Ectodermal cell (in vitro differentiated cells): Measurements from ENCODE around the gene PHC1.
"Not testable (repeated sequence)": the region's sequence is repeated elsewhere in the genome, so short reads cannot be mapped to it uniquely, and the experiment has no call there.

Experiments
- H3K27ac ChIP-seq: 2 replicates; pipeline ENCODE4 v1.7.0; 2013; ENCODE audit warnings: mild to moderate bottlenecking, low read depth, low read length; ENCODE audit not compliant: insufficient read depth, poor library complexity, severe bottlenecking
- H3K27me3 ChIP-seq: 2 replicates; pipeline ENCODE4 v1.7.0; 2013; ENCODE audit warnings: mild to moderate bottlenecking, low read length; ENCODE audit not compliant: insufficient read depth, control insufficient read depth, poor library complexity, severe bottlenecking
- H3K36me3 ChIP-seq: one replicate; pipeline ENCODE4 v1.7.0; 2013; ENCODE audit warnings: low read length; ENCODE audit not compliant: control insufficient read depth, insufficient read depth
- H3K4me1 ChIP-seq: one replicate; pipeline ENCODE4 v1.7.0; 2013; ENCODE audit warnings: low read length; ENCODE audit not compliant: control insufficient read depth, insufficient read depth
- H3K4me3 ChIP-seq: 2 replicates; pipeline ENCODE4 v1.7.0; 2013; ENCODE audit warnings: low read depth, low read length, control low read depth; ENCODE audit not compliant: insufficient read depth
- H3K9me3 ChIP-seq: 2 replicates; pipeline ENCODE4 v1.7.0; 2013; ENCODE audit warnings: mild to moderate bottlenecking, low read length, moderate library complexity; ENCODE audit not compliant: control insufficient read depth
- WGBS, 2 experiments: methylation state at CpG; one replicate each; pipeline ENCODE4 v1.1.7; 2013; ENCODE audit warnings: missing lambda C conversion rate in 2 of 2; 5-methylcytosine and 5-hydroxymethylcytosine counted together

The PHC1 gene

DNA sequence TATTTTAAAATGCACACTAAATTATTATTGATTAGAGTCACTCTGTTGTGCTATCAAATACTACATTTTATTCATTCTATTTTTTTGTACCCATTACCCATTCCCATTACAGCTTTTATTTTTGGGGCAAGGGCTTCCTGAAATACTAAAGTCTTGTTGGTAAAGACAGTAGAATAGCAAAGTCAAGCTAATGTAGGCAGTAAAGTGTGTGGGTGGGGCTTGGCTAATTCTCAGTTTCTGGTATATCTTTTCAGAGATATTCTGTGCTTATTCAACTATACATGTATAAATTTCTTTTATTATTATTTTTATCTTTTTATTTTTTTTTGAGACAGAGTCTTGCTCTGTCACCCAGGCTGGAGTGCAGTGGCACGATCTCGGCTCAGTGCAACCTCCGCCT, 22.3 kb upstream of the PHC1 start:
- Histone ChIP-seq H3K4me3 (no peak overlapping the region), H3K36me3 (no peaks in the 10 kb centered on the region), H3K4me1 (no peaks in the 10 kb centered on the region), H3K27ac (no peak overlapping the region), H3K9me3 (no peaks in the 10 kb centered on the region), H3K27me3 (no peaks in the 10 kb centered on the region)
- 91 to 94% methylated on average over 3 of the region's 3 CpGs for WGBS, 2 experiments

DNA sequence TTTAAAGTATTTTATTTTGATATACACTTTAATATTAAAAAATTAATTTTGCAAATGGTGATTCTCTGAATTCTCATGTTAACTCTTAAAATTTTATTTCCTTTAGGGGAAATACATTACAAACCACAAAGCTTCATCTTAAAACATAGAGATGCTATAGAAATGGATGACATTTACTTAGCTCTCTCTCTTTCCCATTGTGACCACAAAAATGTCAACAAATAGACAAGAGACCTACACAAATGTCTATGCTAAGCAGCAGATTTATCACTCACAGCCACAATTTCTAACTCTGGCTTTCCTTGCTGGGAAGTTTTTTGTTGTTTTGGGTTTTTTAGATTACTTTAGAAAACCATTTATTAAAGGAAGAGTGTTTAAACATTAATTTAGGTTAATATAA, 19.9 kb upstream of the PHC1 start:
- H3K9me3 ChIP-seq: no peaks in the 10 kb centered on the region
- no peaks in the 10 kb centered on the region for H3K36me3 ChIP-seq
- H3K27me3 ChIP-seq: no peaks in the 10 kb centered on the region
- H3K27ac ChIP-seq: no peak overlapping the region
- H3K4me3 ChIP-seq: no peak overlapping the region
- H3K4me1 ChIP-seq: no peaks in the 10 kb centered on the region

DNA sequence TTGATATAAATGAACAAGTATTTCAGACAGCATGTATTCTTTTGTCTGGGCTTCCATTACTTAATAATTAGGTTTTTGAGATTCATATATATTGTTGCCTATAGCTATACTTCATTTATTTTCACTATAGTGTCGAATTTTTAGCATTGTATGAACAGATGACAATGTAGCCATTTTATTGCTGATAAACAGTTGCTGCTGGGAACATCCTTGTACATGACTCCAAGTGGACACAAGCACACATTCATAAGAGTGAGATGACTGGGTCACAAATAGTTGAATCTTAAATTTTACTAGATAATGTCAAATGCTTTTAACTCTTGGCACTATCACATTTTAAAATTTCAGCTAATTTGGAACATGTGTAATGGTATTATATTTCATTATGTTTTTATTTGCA, 19.3 kb upstream of the PHC1 start:
- Histone ChIP-seq H3K27ac (no peak overlapping the region), H3K36me3 (no peaks in the 10 kb centered on the region), H3K27me3 (no peaks in the 10 kb centered on the region), H3K4me1 (no peaks in the 10 kb centered on the region), H3K9me3 (no peaks in the 10 kb centered on the region), H3K4me3 (no peak overlapping the region)
- WGBS, 2 experiments: no CpG with 5 or more reads among the region's 1 CpG

DNA sequence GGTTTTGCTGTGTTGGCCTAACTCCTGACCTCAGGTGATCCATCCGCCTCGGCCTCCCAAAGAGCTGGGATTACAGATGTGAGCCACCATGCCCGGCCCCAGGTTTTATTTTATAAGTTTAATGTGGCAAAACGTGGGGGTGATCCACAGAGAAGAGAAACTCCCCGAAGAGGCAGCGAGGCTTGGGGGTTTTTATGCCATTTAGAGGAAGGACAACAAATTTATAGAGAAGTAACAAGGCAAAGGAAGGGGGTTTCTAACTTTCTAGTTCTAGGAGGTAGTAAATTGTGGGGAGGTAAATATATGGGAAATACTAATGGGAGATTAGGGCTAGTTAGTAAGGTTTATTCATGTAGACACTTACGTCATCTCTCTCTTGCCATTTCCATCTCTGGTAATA, 17.2 kb upstream of the PHC1 start:
- H3K4me1 ChIP-seq: no peaks in the 10 kb centered on the region
- H3K27ac ChIP-seq: no peak overlapping the region
- 93 to 94% methylated on average over 7 of the region's 7 CpGs for WGBS, 2 experiments
- H3K9me3 ChIP-seq: no peaks in the 10 kb centered on the region
- no peak overlapping the region for H3K4me3 ChIP-seq
- no peaks in the 10 kb centered on the region for H3K27me3 ChIP-seq
- no peaks in the 10 kb centered on the region for H3K36me3 ChIP-seq

DNA sequence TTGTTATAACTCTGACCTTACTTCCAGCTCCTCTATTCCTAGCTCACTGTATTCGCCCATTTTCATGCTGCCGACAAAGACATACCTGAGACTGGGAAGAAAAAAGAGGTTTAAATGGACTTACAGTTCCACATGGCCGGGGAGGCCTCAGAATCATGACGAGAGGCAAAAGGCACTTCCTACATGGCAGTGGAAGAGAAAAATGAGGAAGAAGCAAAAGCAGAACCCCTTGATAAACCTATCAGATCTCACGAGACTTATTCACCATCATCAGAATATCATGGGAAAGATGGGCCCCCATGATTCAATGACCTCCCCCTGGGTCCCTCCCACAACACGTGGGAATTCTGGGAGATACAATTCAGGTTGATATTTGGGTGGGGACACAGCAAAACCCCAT, 14.5 kb upstream of the PHC1 start:
- 92 to 96% methylated on average over 6 of the region's 6 CpGs for WGBS, 2 experiments
- Histone ChIP-seq H3K27me3 (no peaks in the 10 kb centered on the region), H3K36me3 (no peaks in the 10 kb centered on the region), H3K4me1 (no peaks in the 10 kb centered on the region), H3K4me3 (no peak overlapping the region), H3K9me3 (no peaks in the 10 kb centered on the region), H3K27ac (no peak overlapping the region)

DNA sequence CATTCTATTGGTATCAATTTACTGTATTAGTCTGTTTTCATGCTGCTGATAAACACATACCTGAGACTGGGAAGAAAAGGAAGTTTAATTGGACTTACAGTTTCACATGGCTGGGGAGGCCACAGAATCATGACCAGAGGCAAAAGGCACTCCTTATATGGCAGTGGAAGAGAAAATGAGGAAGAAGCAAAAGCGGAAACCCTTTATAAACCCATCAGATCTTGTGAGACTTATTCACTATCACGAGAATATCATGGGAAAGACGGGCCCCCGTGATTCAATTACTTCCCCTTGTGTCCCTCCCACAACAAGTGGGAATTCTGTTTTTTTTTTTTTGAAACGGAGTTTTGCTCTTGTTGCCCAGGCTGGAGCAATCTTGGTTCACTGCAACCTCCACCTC, 11.6 kb upstream of the PHC1 start:
- 87 to 90% methylated on average over 5 of the region's 5 CpGs for WGBS, 2 experiments
- H3K36me3 ChIP-seq, H3K27ac ChIP-seq, H3K27me3 ChIP-seq, H3K4me3 ChIP-seq, H3K4me1 ChIP-seq, H3K9me3 ChIP-seq: not testable (repeated sequence)

DNA sequence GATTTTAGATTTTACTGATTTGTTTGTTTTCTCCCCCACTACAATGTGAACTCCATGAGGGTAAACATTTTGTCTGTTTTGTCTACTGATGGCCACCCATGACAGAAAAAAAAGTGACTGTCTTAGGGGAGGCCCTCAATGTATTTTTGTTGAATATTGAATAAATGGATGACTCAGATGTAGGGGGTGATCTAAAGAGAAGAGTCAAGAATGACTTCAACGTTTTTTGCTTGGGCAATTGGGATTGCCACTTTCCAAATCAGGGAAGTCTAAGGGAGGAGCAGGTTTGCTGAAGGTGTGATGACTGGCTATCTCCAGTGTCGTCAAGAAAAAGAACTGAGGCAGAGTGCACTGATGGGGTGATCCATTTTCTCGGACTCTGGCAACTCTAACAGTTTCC, 10.7 kb upstream of the PHC1 start:
- H3K4me1 ChIP-seq: no peaks in the 10 kb centered on the region
- no peaks in the 10 kb centered on the region for H3K9me3 ChIP-seq
- H3K4me3 ChIP-seq: no peak overlapping the region
- H3K36me3 ChIP-seq: no peaks in the 10 kb centered on the region
- H3K27me3 ChIP-seq: no peaks in the 10 kb centered on the region
- 93 to 96% methylated on average over 3 of the region's 3 CpGs for WGBS, 2 experiments
- no peak overlapping the region for H3K27ac ChIP-seq

DNA sequence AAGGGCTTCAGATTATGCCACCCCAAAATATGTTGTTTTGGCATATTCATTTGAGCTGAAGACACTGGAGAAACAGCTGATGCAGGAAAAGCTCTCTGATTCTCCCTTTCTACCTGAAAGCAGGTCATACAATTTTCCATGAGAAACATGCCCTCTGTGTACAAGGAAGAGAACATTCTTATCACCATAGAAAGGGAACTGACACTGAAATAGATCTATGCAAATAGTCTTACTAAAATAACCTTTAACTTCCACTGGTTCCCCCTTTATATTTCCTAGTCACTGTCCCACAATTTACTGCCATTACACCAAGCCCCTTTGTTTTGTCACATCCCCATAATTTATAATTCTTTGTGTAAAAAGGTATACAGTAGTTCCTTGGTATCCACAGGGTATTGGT, 9.6 kb upstream of the PHC1 start:
- H3K36me3 ChIP-seq: no peaks in the 10 kb centered on the region

DNA sequence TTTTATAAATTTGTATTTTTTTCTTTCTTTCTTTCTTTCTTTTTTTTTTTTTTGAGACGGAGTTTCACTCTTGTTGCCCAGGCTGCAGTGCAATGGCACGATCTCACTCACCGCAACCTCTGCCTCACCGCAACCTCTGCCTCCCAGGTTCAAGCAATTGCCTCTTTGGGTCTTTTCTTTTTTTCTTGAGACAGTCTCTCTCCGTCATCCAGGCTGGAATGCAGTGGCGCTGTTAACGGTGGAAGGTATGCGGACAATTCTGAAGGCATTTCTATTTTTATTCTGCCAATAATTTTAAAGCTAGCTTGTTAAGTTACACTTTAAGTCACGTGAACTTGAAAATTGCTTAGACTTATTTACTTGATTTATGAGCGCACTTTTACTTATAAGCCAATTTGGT, 8.8 kb upstream of the PHC1 start:
- no peaks in the 10 kb centered on the region for H3K4me1 ChIP-seq
- H3K36me3 ChIP-seq: no peaks in the 10 kb centered on the region
- no peak overlapping the region for H3K27ac ChIP-seq
- H3K9me3 ChIP-seq: no peaks in the 10 kb centered on the region
- 84 to 86% methylated on average over 10 of the region's 10 CpGs for WGBS, 2 experiments
- no peak overlapping the region for H3K4me3 ChIP-seq
- no peaks in the 10 kb centered on the region for H3K27me3 ChIP-seq

More for the DNA sequence above, 9.6 kb upstream of the PHC1 start:
- H3K27ac ChIP-seq: no peak overlapping the region
- H3K4me3 ChIP-seq: no peak overlapping the region
- no peaks in the 10 kb centered on the region for H3K9me3 ChIP-seq
- H3K4me1 ChIP-seq: no peaks in the 10 kb centered on the region
- H3K27me3 ChIP-seq: no peaks in the 10 kb centered on the region

DNA sequence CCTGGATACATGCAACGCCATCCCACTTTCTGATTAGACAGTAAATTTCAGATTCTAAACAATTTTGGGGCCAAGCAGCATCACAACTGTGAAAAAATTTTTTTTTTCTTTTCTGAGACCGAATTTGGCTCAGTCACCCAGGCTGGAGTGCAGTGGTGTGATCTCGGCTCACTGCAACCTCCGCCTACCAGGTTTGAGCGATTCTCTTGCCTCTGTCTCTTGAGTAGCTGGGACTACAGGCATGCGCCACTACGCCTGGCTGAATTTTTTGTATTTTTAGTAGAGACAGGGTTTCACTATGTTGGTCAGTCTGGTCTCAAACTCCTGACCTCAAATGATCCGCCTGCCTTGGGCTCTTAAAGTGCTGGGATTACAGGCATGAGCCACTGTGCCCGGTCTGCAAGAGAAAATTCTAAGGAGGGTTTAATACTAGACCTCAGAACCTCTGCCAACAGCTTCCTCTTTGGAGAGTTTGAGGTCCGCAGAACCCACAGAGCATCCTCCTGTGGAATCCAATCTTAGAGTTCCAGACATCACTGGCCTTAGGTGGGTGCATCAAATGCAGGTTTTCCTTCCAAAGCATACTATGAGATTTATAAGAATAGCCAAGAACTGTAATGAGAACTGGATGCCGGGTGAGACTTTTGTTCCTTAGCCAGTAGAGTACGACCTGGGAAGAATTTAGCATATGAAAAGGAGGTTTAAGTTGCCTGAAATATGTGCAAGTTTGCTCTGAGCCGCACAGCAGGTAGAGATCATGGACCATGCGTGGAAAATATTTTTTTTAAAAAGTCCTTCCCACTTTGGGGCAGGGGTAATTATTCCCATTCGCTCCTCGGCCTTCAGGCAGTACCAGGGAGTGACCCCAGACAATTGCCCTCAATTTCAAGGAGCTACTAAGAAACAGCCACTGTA, 7.8 kb upstream of the PHC1 start:
- H3K9me3 ChIP-seq: no peaks in the 10 kb centered on the region
- H3K27me3 ChIP-seq: no peaks in the 10 kb centered on the region
- peaks cover 1% of the 10 kb centered on the region for H3K4me1 ChIP-seq
- H3K27ac ChIP-seq: no peak overlapping the region
- no peaks in the 10 kb centered on the region for H3K36me3 ChIP-seq
- no peak overlapping the region for H3K4me3 ChIP-seq
- 71 to 72% methylated on average over 16 of the region's 16 CpGs for WGBS, 2 experiments

DNA sequence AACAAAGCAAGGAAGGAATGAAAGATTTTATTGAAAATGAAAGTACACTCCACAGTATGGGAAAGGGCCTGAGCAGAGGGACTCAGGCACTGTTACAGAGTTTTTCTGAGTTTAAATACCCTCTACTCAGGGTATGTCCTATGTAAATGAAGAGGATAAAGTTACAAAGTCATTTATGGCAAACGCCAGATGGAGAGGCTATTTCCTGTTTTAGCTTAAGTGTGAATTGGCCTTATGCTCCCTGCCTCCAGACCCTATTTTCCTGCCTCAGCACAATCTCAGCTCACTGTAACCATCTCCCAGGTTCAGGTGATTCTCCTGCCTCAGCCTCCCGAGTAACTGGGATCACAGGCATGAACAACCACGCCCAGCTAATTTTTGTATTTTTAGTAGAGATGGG, 6.8 kb upstream of the PHC1 start:
- no peaks in the 10 kb centered on the region for H3K9me3 ChIP-seq
- H3K36me3 ChIP-seq: no peaks in the 10 kb centered on the region
- peaks cover 10% of the 10 kb centered on the region for H3K4me1 ChIP-seq
- H3K27me3 ChIP-seq: no peaks in the 10 kb centered on the region
- WGBS, 2 experiments: 78 to 96% methylated on average over 3 of the region's 3 CpGs
- H3K27ac ChIP-seq: no peak overlapping the region
- H3K4me3 ChIP-seq: no peak overlapping the region
